Activated CD4-positive, alpha-beta T cell treated with anti-CD3 and anti-CD28 coated beads, Interleukin-2, Interleukin-4, amounts not matched to agents 100 ng/mL and 50 ng/mL, durations not matched to agents 16 hours and 8 hours (primary cell): ENCODE data around the gene BMP10.
A peak's percentile ranks its signal among the peaks of the same experiment; 100 is the strongest.
"Not testable (repeated sequence)": the region's sequence is repeated elsewhere in the genome, so short reads cannot be mapped to it uniquely, and the experiment has no call there.

Source experiments
- DNase-seq: peaks from one replicate; pipeline ENCODE4 v3.0.0-alpha.2; 2020; ENCODE audit warnings: low spot score

BMP10 gene

GRCh38 chr2:68871159-68871764, at the start of gene BMP10:
Gene BMP10, minus strand, starts transcription at chr2:68871397. Its CDS starts 39 bp downstream, at chr2:68871358.
- DNase-seq, result no peak

GRCh38 chr2:68920481-68921170, 49.4 kb upstream of the BMP10 start:
- no peak for DNase-seq

- no peak for DNase-seq
These were observed 47.3 kb upstream of the BMP10 start for GRCh38 chr2:68918497-68918896.

DNA sequence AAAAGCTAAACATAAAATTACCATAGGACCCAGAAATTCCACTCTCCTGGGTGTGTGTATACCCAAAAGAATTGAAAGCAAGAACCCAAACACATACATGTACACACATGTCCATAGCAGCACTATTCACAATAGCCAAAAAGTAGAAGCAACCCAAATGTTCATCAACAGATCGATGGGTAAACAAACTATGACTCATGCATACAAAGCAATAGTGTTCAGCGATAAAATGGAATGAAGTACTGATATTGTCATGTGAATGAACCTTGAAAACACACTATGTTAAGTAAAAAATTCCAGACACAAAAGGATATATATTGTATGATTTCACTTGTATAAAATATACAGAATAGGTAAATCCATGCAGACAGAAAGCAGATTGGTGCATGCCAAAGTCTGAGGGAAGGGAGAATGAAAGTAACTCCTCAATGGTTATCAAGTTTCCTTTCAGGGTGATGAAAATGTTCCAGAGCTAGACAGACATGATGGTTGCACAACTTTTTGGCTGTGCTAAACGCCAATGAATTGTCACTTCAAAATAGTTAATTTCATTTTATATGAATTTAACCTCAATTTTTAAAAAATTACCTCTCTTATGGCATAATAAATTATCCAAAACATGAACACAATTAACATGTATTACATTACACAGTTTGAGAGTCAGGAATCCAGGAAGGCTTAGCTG, 46.0 kb upstream of the BMP10 start:
- DNase-seq, result no peak

GRCh38 chr2:68916226-68916625, 45.0 kb upstream of the BMP10 start:
- no peak for DNase-seq

- no peak for DNase-seq
These were observed 44.2 kb upstream of the BMP10 start for GRCh38 chr2:68915393-68915792.

DNA sequence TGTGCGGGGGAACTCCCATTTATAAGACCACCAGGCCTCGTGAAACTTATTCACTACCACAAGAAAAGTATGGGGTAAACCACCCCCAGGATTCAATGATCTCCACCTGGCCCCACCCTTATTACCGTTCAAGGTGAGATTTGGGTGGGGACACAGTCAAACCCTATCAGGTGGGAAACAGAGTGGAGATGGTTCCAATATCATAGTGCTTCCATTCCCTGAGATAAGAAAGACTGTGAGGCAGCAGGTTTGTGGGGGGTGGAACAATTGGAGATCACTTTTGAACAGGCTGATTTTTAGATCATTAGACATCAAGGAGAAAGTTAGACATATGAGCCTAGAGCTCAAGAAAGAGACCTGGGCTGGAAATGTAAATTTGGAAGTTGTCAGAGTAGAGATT, 42.2 kb upstream of the BMP10 start:
- DNase-seq, result no peak

DNA sequence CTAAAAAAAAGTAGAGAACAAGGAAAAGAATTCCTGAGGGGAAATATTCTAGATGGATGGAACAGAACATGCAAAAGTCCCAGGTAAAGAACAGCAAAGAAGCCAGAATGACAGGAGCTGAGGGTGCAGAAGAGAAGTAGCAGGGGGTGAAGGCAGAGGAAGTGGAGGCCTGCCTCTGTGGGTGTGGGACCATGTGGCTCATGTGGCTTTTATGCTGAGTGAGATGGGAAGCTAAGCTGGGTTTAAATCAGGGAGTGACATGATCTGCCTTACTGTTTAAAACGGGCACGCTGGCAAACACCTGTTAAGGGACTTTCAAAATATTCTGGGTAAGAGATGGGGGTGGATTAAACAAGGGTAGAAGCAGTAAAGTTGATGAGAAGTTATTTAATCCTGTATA, 41.5 kb upstream of the BMP10 start:
- DNase-seq, result peak; percentile 64

- DNase-seq, result no peak
These were observed 40.9 kb upstream of the BMP10 start for GRCh38 chr2:68912111-68912510.

DNA sequence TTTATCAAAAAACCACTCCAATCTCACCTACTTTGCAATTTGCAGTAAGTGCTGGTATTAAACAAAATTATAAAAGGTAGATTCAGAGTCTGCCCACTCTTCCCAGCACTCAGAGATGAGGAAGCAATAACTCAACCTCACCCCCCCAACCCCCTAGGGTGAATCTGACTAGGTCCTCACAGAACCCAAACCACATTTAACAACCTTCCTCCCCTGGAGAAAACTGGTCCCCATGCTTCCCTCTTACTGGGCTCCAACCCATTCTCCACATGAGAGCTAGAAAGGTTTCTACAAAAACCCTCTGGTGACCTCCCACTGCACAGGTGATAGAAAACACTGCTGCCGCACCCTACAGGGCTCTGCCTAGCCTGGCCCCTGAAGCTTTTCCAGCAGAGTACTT, 40.5 kb upstream of the BMP10 start:
- DNase-seq, result no peak

DNA sequence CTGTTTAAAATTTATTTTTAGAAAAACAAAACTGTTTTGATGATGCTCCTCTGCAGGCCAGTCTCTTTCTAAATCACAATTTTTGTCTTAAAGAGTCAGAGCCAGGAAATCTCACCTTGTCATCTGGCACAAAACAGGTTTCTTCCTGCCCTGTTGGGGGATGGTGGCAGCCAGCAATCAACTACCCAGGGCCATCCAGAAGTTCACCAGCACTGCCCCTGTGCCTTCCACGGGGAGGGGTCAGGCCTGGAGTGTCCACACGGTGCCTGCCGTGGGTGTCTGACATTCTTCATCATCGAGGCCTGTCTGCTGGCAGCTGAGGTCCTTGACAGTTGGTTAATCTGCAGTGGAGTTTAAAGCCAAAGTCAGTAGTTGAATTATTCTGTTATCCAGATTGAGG, 40.0 kb upstream of the BMP10 start:
- no peak for DNase-seq

- peak; percentile 87 for DNase-seq
These were observed 38.8 kb upstream of the BMP10 start for GRCh38 chr2:68909793-68910674.

DNA sequence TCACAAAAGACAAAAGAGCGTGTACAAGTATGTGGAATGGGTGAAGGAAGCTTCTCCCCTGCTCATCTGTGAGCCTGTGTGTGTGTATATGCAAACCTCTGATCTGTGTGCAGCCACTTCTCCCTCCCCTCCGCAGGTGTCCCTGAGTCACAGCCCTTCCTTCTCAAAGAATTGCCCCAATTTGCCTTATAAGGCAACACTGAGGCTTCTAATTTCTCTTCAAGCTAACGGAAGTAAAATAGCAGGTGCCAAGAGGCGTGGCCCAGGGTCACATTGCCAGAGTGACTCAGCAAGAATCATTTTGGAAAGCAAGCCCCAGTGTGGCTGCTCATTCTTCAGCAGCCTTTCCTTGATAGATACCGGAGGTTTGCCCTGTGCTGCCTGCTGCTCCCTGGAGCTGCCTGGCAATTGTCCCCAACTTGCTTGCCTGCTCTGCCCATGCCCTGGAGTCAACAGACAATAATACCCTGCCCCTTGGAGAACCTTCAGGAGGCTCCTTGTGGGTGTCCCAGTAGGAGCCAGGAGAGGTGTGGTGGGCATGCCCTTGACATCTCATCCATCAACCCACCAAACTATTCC, 37.3 kb upstream of the BMP10 start:
- DNase-seq, result peak; percentile 94

- no peak for DNase-seq
These were observed 36.7 kb upstream of the BMP10 start for GRCh38 chr2:68907920-68908253.

DNA sequence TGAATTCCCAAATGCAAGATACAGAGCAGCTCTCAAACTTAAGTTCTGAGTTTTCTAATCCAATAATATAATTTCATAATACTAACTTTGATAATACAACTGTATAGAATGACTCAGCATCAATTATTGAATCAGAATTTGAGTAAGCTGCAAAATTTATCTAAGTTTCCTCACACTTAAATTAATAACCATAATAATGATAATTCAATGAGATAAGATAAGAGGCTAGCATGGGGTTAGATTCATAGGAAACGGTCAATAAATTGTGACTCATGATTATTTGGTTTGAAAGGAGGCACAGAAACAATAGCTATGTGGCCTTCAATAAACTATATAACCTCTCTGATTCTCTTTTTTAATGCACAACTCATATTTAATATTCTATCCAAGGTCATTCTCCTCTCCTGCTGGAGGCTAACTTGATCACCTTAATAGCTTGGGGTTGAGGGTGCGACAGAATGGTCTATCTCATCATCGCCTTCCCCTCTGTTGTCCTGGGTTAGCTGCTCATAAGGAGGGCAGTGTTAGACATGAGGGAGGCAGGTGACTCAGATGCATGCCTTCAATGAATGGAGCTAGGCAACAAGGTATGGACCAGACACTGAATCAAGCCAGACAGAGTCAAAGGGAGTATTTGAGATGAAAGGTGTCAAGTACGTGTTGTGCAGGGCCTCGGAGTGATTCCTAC, 36.2 kb upstream of the BMP10 start:
- no peak for DNase-seq

DNA sequence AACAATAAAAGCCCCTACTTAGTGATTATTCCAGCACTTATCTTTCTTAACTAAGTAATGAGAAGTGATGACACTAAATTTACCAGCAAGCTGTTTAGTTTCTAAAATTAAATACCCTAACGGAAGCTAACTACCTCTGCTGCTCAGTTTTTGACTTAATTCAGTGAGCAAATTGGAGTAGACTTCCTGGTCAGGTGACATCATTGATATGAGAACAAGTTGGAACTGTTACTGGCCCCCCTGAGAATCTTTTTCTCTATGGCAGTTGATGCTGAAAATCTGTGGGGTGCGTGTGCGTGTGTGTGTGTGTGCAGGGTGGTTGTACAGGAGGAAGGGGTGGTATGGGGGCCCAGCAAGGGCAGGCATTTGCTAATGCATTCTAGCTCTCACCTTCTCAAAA, 35.5 kb upstream of the BMP10 start:
- no peak for DNase-seq

DNA sequence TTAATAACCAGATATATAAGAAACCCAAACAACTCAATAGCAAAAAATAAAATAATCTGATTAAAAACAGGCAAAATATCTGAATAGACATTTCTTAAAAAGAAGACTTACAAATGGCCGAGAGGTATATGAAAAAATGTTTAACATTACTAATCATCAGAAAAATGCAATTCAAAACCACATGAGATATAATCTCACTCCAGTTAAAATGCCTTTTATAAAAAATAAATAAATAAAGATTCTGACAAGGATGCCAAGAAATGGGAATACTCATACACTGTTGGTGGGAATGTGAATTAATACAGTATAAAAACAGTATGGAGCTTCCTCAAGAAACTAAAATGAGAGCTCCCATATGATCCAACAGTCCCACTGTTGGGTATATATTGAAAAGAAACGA, 33.9 kb upstream of the BMP10 start:
- DNase-seq, result no peak

- DNase-seq, result no peak
These were observed 30.4 kb upstream of the BMP10 start for GRCh38 chr2:68901561-68901960.

GRCh38 chr2:68901199-68901514, 30.0 kb upstream of the BMP10 start:
- no peak for DNase-seq

- no peak for DNase-seq
These were observed 29.4 kb upstream of the BMP10 start for GRCh38 chr2:68900496-68901198.

DNA sequence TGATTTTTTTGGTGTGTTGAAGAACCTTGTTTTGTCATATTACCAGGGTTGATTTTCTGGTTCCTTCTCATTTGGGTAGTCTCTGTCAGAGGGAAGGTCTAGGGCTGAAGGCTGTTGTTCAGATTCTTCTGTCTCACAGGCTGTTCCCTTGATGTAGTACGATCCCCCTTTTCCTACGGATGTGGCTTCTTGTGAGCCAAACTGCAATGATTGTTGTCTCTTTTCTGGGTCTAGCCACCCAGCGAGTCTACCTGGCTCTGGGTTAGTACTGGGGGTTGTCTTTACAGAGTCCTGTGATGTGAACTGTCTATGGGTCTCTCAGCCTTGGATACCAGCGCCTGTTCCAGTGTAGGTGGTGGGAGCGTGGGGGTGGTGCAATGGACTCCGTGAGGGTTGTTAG, 24.8 kb upstream of the BMP10 start:
- not testable (repeated sequence) for DNase-seq
